Activated CD4-positive, alpha-beta T cell treated with anti-CD3 and anti-CD28 coated beads for 1 hour (primary cell): ENCODE measurements around the gene PTH2.

Experiments used
- DNase-seq: peaks from one replicate; pipeline ENCODE4 v3.0.0-alpha.2; 2020

Gene PTH2

DNA sequence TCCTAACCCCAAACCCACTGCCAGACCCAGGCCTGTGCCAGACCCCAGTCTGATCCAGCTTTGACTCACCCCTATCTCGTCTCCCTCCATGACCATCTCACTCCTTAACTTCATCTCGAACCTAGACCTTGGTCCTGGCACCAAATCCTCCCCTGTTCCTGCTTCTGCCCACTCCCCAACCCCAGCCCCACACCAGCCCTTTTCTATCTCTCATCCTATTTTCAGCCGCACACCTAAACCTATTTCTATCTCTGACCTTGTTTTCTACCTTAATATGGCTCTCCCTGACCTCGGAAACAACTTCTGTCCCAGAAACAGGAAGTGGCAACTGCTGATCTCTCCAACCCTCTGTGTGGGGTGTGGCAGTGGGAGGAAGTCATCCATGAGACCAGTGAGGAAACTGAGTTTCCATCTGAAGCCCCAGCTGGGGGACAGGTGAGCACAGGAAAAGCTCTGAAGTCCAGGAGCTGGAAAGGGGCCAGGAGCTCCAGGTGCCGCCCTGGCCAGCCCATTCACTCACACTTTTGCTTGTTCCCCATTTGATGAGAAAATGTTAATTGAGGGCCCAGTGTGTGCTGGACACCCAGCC lies 13.7 kb downstream of the PTH2 start:
- no peak for DNase-seq

DNA sequence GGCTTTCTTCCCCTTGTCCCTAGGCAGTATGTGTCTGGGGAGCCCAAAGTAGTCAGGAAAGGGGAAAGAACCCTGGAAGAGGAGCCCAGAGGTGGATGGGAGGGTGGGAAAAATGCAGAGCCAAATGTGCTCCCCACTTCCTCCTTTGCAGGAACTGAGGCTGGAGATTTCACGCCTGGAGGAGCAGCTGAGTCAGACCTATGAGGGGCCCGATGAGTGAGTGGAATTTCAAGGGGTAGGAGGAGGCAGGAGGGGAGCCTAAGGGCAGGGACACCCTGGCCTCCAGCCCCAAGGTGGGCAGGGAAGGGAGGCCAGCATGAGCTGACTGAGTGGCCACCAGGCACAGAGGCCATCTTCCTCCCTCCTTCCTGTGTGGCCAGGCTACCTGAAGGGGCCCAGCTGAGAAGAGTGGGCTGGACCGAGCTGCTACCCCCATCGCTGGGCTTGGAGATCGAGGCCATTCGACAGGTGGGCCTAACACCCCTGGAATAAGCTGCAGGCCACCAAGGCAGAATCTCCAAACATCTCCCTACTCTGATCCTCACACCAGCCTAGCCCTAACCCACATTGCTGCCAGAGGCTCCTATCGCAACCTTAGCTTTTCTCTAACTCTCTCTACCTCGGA lies 14.3 kb downstream of the PTH2 start:
- DNase-seq: no peak

DNA sequence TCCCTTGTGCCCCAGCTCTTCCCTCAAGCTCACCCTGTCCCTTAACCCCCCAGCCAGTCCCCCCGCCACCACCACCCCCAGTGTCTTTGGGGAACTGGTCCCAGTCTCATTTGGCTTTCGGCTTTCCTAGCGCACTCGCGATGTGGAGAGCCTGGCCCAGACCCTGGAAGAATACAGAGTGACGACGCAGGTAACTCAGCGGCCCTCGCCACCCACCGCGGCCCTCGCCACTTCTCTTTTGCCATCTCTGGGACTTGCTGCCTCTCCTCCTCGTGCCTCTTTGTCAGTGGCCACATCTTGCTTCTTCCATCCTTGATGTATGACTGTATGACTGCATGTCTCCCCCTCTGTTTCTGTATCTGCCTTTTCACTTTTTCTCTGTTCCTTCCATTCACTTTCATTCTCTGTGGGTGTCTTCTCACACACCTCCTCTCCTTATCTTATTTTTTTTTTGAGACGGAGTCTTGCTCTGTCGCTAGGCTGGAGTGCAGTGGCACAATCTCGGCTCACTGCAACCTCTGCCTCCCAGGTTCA lies 15.7 kb downstream of the PTH2 start:
- no peak for DNase-seq

- DNase-seq: no peak
These were observed 16.2 kb downstream of the PTH2 start for GRCh38 chr19:49407079-49407478.

DNA sequence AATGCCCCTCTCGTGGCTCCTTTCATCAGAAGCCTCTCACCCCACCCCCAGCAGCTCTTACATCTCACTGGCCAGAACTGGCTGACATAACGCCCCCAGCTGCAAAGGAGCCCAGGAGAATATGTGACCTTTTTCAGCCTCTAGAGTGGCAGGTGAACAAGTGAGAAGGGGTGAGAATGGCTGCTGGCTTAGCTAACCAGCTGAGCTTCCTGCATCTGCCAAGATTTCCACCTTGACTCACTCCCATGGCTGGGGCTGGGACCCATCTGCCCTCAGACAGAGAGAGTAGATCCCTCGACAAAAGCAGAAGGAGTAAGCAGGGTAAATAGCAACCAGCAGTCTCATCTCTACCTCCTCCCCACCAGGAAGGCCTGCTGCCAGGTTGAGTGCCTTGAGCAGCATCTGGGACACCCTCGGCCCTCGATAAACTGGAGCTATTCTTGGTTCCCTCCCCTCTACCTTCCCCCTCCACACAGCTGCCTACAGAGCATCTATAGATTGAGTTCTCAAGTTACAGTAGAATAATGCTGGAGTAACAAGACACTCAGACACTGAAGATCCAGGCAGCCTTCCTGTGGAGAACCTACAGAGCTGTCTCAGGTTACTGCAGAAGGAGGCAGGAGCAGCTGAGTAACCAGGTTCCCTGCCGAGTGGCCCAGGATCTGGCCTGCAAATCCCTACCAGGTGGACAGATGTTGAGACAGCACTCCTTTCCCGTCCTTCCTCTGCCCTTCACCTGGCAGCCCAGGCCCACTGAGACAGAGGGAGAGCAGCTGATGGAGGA lies 19.6 kb downstream of the PTH2 start:
- DNase-seq: no peak

- DNase-seq: no peak
These were observed 23.2 kb downstream of the PTH2 start for GRCh38 chr19:49400029-49400428.

- DNase-seq: no peak
These were observed 24.3 kb downstream of the PTH2 start for GRCh38 chr19:49398931-49399330.

DNA sequence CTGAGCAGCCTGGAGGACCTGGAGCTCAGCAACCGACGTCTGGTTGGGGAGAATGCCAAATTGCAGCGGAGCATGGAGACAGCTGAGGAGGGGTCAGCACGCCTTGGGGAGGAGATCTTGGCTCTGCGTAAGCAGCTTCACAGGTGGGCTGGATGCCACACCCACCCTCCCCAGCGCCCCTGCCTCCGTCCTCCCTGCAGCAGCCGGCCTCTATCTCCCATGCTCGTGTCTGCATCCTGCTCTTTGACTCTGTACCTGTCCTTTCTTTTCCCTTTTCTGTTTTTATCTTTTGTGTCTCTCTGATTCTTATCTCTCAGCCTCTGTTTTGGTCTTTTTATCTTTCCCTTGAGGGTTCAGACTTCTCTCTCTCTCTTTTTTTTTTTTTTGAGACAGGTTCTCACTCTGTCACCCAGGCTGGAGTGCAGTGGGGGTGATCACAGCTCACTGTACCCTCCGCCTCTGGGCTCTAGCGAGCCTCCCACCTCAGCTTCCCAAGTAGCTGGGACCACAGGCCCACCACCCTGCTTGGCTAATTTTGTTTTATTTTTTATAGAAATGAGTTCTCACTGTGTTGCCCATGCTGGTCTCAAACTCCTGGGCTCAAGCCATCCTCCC lies 25.1 kb downstream of the PTH2 start:
- DNase-seq: no peak

- no peak for DNase-seq
These were observed 26.3 kb downstream of the PTH2 start for GRCh38 chr19:49396738-49397505.

DNA sequence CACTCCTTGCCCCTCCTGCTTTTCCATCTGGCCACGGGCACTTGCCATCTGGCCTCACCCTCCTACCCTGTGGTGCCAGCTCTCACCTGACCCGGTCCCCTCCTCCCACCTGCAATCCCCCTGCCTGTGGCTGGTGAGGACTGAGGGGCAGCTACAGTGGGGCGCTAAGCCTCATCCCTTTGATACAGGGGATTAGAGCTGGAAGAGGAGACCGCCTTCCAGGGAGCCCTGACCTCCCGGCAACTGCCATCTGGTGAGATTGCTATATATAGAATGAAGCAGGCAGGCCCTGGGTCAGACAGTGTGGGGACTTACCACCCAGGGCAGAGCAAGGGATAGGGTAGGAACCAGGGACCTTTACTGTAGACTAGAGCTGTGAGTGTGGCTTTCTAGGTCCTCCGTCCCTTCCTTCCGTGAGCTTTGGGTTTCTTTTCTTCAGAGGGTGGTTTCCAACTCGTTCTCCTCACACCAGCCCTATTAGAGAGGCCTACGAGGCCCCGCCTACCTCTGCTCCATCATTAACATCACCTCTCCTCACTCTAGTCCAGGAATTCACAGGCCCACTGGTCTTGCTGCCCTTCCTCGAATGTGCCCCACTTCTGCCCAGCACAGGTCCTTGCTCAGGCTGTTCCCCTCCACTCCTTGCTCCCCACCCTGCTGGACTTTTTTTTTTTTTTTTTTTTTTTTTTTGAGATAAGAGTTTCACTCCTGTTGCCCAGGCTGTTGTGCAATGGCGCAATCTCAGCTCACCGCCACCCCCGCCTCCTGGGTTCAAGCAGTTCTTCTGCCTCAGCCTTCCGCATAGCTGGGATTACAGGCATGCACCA lies 27.4 kb downstream of the PTH2 start:
- DNase-seq: no peak

GRCh38 chr19:49393881-49394280 lies 29.4 kb downstream of the PTH2 start:
- no peak for DNase-seq

DNA sequence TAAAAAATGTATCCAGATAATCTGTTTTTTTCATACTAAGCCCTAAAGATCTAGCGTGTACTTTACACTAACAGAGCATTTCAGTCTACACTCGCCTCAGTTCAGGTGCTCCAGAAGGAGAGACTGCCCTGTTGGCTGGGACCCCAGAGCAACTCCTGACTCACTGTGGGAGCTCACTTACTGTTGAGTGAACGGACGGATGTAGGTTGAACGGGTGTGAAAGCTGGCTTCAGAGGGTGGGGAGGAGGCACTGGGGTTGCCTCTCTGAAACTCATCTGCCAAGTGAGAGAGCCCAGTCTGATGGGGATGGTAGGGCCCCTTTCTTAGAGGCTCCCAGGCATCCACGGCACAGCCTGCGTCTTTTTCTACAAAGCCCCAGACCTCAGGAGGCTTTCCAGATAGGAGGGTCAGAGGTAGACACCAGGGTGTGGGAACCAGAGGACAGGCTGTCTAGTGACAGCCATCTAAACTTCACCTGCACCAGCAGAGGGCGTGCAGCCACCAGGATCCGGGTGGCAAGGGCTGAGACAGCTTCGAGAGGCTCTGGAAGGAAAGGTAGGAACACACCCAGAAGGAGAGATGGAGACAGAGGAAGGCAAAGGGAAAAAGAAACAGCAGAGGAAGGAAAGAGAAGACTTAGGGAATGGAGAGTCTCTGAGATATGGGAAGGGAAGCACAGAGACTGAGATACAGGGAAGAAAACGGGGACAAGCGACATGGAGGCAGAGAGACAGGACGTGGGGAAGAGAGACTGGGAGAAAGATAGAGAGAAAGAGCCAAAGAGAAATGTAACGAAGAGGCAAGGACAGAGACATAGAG lies 31.5 kb downstream of the PTH2 start:
- DNase-seq: peak; percentile 71

GRCh38 chr19:49390929-49391359 lies 32.3 kb downstream of the PTH2 start:
- DNase-seq: no peak

DNA sequence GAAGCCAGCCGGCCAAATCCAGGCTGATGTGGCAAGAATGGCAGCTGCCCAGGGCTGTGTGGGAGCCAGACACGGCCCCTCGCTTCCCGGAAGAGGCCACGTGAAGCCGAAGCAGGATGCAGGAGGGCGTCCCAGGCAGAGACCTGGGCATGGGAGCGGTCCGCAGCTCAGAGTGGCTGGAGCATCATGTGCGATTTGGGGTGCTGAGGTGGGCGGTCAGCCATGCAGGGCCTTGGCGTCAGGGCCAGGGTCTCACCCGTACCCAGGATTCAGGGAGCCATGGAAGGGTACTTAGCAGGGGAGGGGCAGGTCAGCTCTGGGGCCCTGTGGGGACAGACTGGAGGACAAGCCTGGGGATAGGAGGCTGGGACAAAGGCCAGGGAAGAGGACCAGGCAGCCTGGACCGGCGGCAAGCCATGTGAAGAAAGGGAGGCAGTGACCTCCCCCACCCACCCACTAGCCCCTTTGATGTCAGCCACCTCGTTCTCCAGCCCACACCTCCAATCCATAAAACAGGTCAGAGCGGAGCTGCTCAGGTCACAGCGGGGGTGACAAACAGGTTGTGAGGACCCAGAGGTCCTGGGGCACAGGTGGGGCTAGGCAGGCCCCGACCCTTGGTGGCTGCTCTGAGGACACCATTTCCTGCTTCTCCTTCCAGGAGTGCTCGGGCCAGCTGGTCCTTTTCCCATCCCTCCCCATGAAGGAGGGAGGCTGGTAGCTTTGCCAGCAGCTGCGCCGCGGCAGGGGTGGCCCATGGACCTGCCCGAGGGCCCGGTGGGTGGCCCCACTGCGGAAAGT lies 32.9 kb downstream of the PTH2 start:
- DNase-seq: no peak

GRCh38 chr19:49389406-49389805 lies 33.8 kb downstream of the PTH2 start:
- no peak for DNase-seq

DNA sequence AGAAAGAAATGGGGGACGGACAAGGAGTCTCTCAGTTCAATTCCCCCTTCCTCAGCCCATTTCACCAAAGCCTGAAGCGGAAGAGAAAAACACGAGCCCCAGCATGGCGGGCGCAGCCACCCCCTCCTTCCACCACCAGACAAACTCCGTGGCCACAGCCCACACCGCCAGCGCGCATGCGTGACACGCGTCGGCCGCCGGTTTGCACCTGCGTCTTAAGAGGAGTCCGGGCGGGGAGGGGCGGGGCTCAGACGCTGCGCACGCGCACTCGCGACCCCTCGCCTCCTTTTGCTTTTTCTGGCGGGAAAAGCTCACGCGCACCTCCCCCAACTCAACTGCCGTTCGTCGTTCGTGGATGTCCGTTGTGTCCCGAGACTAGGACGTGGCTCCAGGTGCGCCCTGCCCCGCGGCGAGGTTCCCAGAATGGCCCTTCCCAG lies 35.3 kb downstream of the PTH2 start, which contains the start of gene KASH5:
TSS of gene KASH5 (plus strand) at position 314 of the 437 bp plus-strand sequence. CDS start 2,635 bp downstream, outside the sequence.
- peak; percentile 89 for DNase-seq

GRCh38 chr19:49383599-49383998 lies 39.6 kb downstream of the PTH2 start:
- DNase-seq: no peak

GRCh38 chr19:49382639-49383038 lies 40.6 kb downstream of the PTH2 start:
- DNase-seq: no peak

DNA sequence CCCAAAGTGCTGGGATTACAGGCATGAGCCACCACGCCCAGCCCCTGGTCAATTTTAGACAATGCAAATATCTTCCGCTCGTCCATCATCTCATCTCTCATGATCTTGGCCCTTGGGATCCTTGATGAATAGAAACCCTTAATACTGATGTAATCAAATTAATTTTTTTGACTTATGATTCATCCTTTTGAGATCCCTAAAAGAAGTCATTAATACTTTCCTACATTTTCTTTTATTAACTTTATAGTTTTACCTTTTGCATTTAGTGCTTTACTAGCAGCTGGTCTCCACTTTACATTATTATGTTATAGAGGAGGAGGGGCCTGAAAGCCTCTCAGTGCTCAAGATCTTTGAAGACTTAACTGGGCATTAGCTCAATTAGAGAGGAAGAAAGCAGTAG lies 42.9 kb downstream of the PTH2 start:
- DNase-seq: no peak

DNA sequence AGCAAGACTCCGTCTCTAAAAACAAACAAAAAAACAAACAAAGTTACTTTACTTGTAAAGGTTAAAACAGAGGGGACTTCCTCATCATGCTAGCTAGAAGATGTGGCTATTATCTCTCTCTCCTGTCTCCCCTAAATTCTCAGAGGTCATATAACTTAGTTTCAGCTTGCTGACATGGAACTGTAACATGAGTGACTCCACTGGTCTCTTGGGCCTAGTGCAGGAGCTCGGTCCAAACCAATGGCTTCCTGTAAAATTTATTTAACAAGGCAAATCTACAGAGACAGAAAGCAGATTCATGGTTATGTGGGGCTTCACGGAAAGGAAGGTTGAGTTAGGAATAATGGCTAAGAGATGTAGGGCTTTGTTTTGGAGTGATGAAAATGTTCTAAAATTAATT lies 44.7 kb downstream of the PTH2 start:
- no peak for DNase-seq
